HEK293 (cell line): Measurements from ENCODE around the gene DYNLT1.

Experiments
- CTCF ChIA-PET: fragments of 350-600 bp; formaldehyde crosslinking; extraction: SDS; loops from one replicate; lab custom pipeline; 2021; ENCODE audit warnings: antibody characterized with exemption; lab: Yijun Ruan, JAX
- POLR2A ChIA-PET: fragments of 300-600 bp; formaldehyde crosslinking; extraction: SDS; loops from one replicate; lab custom pipeline; 2020; ENCODE audit warnings: antibody characterized with exemption, inconsistent platforms; lab: Yijun Ruan, JAX
- H3K27ac ChIP-seq: fragments of 200-500 bp; sonication (Bioruptor generic); 2 replicates; pipeline ENCODE4 v1.5.1; 2014; ENCODE audit warnings: low read depth, low read length, control low read depth, inconsistent platforms; ENCODE audit errors: extremely low read depth
- H3K36me3 ChIP-seq, 2 experiments: fragments of 200-500 bp in 1 of 2; sonication (Bioruptor generic) in 1 of 2; 1 replicate in 1 of 2; 2 replicates in 1 of 2; pipeline ENCODE4 v1.5.1; 2014 to 2017; ENCODE audit warnings: inconsistent platforms in 2 of 2, low read length in 2 of 2; ENCODE audit not compliant: control insufficient read depth in 2 of 2, insufficient read depth in 1 of 2
- H3K4me1 ChIP-seq: fragments of 200-500 bp; sonication (Bioruptor generic); 2 replicates; pipeline ENCODE4 v1.5.1; 2014; ENCODE audit warnings: mild to moderate bottlenecking, low read length, inconsistent platforms; ENCODE audit not compliant: control insufficient read depth, insufficient read depth
- H3K4me3 ChIP-seq: 2 replicates; pipeline ENCODE4 v1.5.1; 2011; ENCODE audit warnings: low read depth, mild to moderate bottlenecking, control low read depth, low read length, moderate library complexity
- H3K9me3 ChIP-seq: fragments of 200-500 bp; sonication (Bioruptor generic); 2 replicates; pipeline ENCODE4 v1.5.1; 2014; ENCODE audit warnings: low read depth, low read length, inconsistent platforms; ENCODE audit not compliant: control insufficient read depth, insufficient read depth
- BCL11A ChIP-seq: fragments of 450-650 bp; formaldehyde crosslinking; IDR thresholded peaks from 2 replicates; pipeline ENCODE4 v1.5.1; 2016; ENCODE audit warnings: low read depth, missing biosample characterization, missing genetic modification characterization
- GLIS1 ChIP-seq: fragments of 450-650 bp; formaldehyde crosslinking; IDR thresholded peaks from 2 replicates; pipeline ENCODE4 v1.5.1; 2016; ENCODE audit warnings: missing biosample characterization, missing genetic modification characterization
- PBX3 ChIP-seq: sonication (generic); formaldehyde crosslinking; IDR thresholded peaks from 2 replicates; pipeline ENCODE4 v1.8.1; 2022; ENCODE audit warnings: mild to moderate bottlenecking, moderate library complexity, missing genetic modification reagents
- SCRT1 ChIP-seq: fragments of 450-650 bp; formaldehyde crosslinking; IDR thresholded peaks from 2 replicates; pipeline ENCODE4 v1.5.1; 2016; ENCODE audit warnings: missing biosample characterization, missing genetic modification characterization, borderline replicate concordance
- YY1 ChIP-seq: fragments of 450-650 bp; formaldehyde crosslinking; IDR thresholded peaks from 2 replicates; pipeline ENCODE4 v1.5.1; 2018; ENCODE audit warnings: missing biosample characterization, missing genetic modification characterization
- ZBTB48 ChIP-seq: fragments of 450-650 bp; formaldehyde crosslinking; IDR thresholded peaks from 2 replicates; pipeline ENCODE4 v1.5.1; 2016; ENCODE audit warnings: missing biosample characterization, missing genetic modification characterization
- ZFHX2 ChIP-seq: fragments of 450-650 bp; formaldehyde crosslinking; conservative IDR thresholded peaks from 2 replicates; pipeline ENCODE4 v1.5.1; 2016; ENCODE audit warnings: missing biosample characterization, missing genetic modification characterization
- ZNF175 ChIP-seq: fragments of 450-650 bp; formaldehyde crosslinking; IDR thresholded peaks from 2 replicates; pipeline ENCODE4 v1.5.1; 2016; ENCODE audit warnings: missing biosample characterization, missing genetic modification characterization
- ZNF2 ChIP-seq: fragments of 450-650 bp; formaldehyde crosslinking; IDR thresholded peaks from 2 replicates; pipeline ENCODE4 v1.5.1; 2016; ENCODE audit warnings: missing biosample characterization, missing genetic modification characterization
- ZNF239 ChIP-seq: fragments of 450-650 bp; formaldehyde crosslinking; IDR thresholded peaks from 2 replicates; pipeline ENCODE4 v1.5.1; 2016; ENCODE audit warnings: missing biosample characterization, missing genetic modification characterization
- ZNF341 ChIP-seq: fragments of 450-650 bp; formaldehyde crosslinking; IDR thresholded peaks from 2 replicates; pipeline ENCODE4; 2016; ENCODE audit warnings: low read depth, missing biosample characterization, missing genetic modification characterization
- ZNF362 ChIP-seq: fragments of 450-650 bp; formaldehyde crosslinking; IDR thresholded peaks from 2 replicates; pipeline ENCODE4 v1.5.1; 2016; ENCODE audit warnings: missing biosample characterization, missing genetic modification characterization
- ZNF398 ChIP-seq: fragments of 450-650 bp; formaldehyde crosslinking; IDR thresholded peaks from 2 replicates; pipeline ENCODE4 v1.5.1; 2017; ENCODE audit warnings: missing biosample characterization, missing genetic modification characterization
- ZNF510 ChIP-seq: fragments of 450-650 bp; formaldehyde crosslinking; IDR thresholded peaks from 2 replicates; pipeline ENCODE4 v1.5.1; 2018; ENCODE audit warnings: mild to moderate bottlenecking, missing genetic modification characterization, missing biosample characterization; ENCODE audit not compliant: insufficient replicate concordance
- ZNF521 ChIP-seq: fragments of 450-650 bp; formaldehyde crosslinking; IDR thresholded peaks from 2 replicates; pipeline ENCODE4 v1.5.1; 2017; ENCODE audit warnings: missing biosample characterization, mild to moderate bottlenecking, missing genetic modification characterization
- ZNF560 ChIP-seq: fragments of 450-650 bp; formaldehyde crosslinking; IDR thresholded peaks from 2 replicates; pipeline ENCODE4 v1.5.1; 2017; ENCODE audit warnings: missing biosample characterization, missing genetic modification characterization, borderline replicate concordance
- ZNF645 ChIP-seq: fragments of 450-650 bp; formaldehyde crosslinking; IDR thresholded peaks from 2 replicates; pipeline ENCODE4; 2016; ENCODE audit warnings: missing biosample characterization, missing genetic modification characterization
- ZNF692 ChIP-seq: fragments of 450-650 bp; formaldehyde crosslinking; IDR thresholded peaks from 2 replicates; pipeline ENCODE4 v1.5.1; 2016; ENCODE audit warnings: missing biosample characterization, missing genetic modification characterization
- ZNF791 ChIP-seq: fragments of 450-650 bp; formaldehyde crosslinking; IDR thresholded peaks from 2 replicates; pipeline ENCODE4 v1.5.1; 2016; ENCODE audit warnings: missing biosample characterization, missing genetic modification characterization
- ZSCAN18 ChIP-seq: fragments of 450-650 bp; formaldehyde crosslinking; IDR thresholded peaks from 2 replicates; pipeline ENCODE4 v1.5.1; 2016; ENCODE audit warnings: missing biosample characterization, missing genetic modification characterization
- ZSCAN30 ChIP-seq: fragments of 450-650 bp; IDR thresholded peaks from 2 replicates; pipeline ENCODE4 v1.5.1; 2018; ENCODE audit warnings: missing biosample characterization, mild to moderate bottlenecking, missing genetic modification characterization, moderate library complexity
- TF ChIP-seq, protein P1 (sequence below): fragments of 450-650 bp; formaldehyde crosslinking; IDR thresholded peaks from 2 replicates; pipeline ENCODE4 v1.5.1; 2016; ENCODE audit warnings: missing biosample characterization, missing genetic modification characterization
- TF ChIP-seq, protein P2 (sequence below): fragments of 450-650 bp; formaldehyde crosslinking; optimal IDR thresholded peaks from 2 replicates; pipeline ENCODE3; 2016; ENCODE audit warnings: missing biosample characterization, mild to moderate bottlenecking, missing genetic modification characterization

Gene DYNLT1

GRCh38 chr6:158627940-158628211 is 16.7 kb downstream of the DYNLT1 start:
- ChIA-PET CTCF (interaction anchor here (0.6 to 1.9 kb wide), 2 partner anchors 63 to 422 kb away, joined by 3 to 5 read pairs; no protein-coding TSS in a partner anchor), POLR2A (no interaction called here)
- Histone ChIP-seq H3K9me3 (no peaks in the 10 kb centered on the region), H3K4me3 (no peak overlapping the region), H3K27ac (no peak overlapping the region), H3K4me1 (no peaks in the 10 kb centered on the region), H3K36me3 (peaks cover 16 to 88% of the 10 kb centered on the region in 2 experiments; a peak in 2 of 3 replicates)
- TF ChIP-seq ZNF239 (tag by site-specific recombination) (no peak), SCRT1 (tag by site-specific recombination) (no peak), ZNF2 (tag by site-specific recombination) (no peak), GLIS1 (tag by site-specific recombination) (no peak), ZNF645 (tag by site-specific recombination) (no peak), ZNF791 (tag by site-specific recombination) (no peak), ZSCAN30 (tag by site-specific recombination) (no peak)
- TF ChIP-seq, protein P1, sequence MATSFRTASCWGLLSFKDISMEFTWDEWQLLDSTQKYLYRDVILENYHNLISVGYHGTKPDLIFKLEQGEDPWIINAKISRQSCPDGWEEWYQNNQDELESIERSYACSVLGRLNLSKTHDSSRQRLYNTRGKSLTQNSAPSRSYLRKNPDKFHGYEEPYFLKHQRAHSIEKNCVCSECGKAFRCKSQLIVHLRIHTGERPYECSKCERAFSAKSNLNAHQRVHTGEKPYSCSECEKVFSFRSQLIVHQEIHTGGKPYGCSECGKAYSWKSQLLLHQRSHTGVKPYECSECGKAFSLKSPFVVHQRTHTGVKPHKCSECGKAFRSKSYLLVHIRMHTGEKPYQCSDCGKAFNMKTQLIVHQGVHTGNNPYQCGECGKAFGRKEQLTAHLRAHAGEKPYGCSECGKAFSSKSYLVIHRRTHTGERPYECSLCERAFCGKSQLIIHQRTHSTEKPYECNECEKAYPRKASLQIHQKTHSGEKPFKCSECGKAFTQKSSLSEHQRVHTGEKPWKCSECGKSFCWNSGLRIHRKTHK, result no peak
- TF ChIP-seq, protein P2, sequence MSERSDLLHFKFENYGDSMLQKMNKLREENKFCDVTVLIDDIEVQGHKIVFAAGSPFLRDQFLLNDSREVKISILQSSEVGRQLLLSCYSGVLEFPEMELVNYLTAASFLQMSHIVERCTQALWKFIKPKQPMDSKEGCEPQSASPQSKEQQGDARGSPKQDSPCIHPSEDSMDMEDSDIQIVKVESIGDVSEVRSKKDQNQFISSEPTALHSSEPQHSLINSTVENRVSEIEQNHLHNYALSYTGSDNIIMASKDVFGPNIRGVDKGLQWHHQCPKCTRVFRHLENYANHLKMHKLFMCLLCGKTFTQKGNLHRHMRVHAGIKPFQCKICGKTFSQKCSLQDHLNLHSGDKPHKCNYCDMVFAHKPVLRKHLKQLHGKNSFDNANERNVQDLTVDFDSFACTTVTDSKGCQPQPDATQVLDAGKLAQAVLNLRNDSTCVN (tag by site-specific recombination), result no peak

- ChIA-PET POLR2A (no interaction called here), CTCF (interaction anchor here (0.6 to 1.9 kb wide), 2 partner anchors 63 to 403 kb away, joined by 5 to 10 read pairs; no protein-coding TSS in a partner anchor)
- H3K36me3 ChIP-seq, result peaks cover 16 to 92% of the 10 kb centered on the region in 2 experiments; a peak in 2 of 3 replicates
- no peaks in the 10 kb centered on the region for H3K9me3 ChIP-seq
- H3K4me1 ChIP-seq, result no peaks in the 10 kb centered on the region
- H3K27ac ChIP-seq, result no peak overlapping the region
- no peak overlapping the region for H3K4me3 ChIP-seq
- TF ChIP-seq ZFHX2 (tag by site-specific recombination), result peak; percentile 22; the same call in 1 of the 2 replicates
- TF ChIP-seq ZBTB48 (tag by site-specific recombination), result no peak
- no peak for TF ChIP-seq ZNF560 (tag by site-specific recombination)
- no peak for TF ChIP-seq PBX3
- TF ChIP-seq ZNF362, result no peak
- TF ChIP-seq ZSCAN18 (tag by site-specific recombination), result no peak
- no peak for TF ChIP-seq ZNF521
- no peak for TF ChIP-seq ZNF341 (tag by site-specific recombination)
- TF ChIP-seq ZNF510, result no peak
- TF ChIP-seq ZNF398 (tag by site-specific recombination), result no peak
- TF ChIP-seq YY1 (tag by site-specific recombination), result no peak
- TF ChIP-seq ZNF175 (tag by site-specific recombination), result no peak
- TF ChIP-seq BCL11A, result no peak
- no peak for TF ChIP-seq ZNF692 (tag by site-specific recombination)
Measured at GRCh38 chr6:158627168-158627939, 17.2 kb downstream of the DYNLT1 start.
